SU-DHL-6 (cell line): Measurements from ENCODE around the gene MRPS35.

Experiments used
- EZH2phosphoT487 ChIP-seq: fragments of 200-600 bp; sonication (generic), shearing (Covaris generic); conservative IDR thresholded peaks from 2 replicates; pipeline ENCODE4 v1.6.1; 2018; ENCODE audit warnings: mild to moderate bottlenecking, antibody characterized with exemption, low read length, moderate library complexity, mixed read lengths
- TF ChIP-seq, protein P1 (sequence below): fragments of 200-600 bp; sonication (generic); IDR thresholded peaks from one replicate; pipeline ENCODE4 v1.5.1; 2017; ENCODE audit warnings: antibody characterized with exemption, mild to moderate bottlenecking, low read length, moderate library complexity; ENCODE audit not compliant: insufficient read depth, poor library complexity, severe bottlenecking

DNA sequence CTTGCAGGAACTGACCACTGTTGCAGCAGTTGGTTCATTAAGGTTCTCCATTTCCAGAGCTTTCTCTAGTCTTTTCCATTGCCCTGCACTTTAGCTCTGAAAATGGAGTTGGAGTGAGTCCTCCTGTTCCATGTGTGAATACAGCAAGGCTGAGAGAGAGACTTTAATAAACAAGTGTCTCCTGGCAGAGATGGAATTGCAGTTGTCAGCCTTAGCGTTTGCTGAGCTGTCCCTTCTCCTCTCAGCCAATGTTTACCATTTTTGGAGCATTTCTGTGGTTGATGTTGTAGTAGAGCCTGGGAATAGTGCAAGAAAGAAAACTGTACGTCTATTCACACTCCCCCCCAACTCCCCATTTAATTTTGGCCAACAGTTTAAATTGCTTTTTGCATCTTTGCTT lies 76.9 kb downstream of the MRPS35 start:
- TF ChIP-seq, protein P1, sequence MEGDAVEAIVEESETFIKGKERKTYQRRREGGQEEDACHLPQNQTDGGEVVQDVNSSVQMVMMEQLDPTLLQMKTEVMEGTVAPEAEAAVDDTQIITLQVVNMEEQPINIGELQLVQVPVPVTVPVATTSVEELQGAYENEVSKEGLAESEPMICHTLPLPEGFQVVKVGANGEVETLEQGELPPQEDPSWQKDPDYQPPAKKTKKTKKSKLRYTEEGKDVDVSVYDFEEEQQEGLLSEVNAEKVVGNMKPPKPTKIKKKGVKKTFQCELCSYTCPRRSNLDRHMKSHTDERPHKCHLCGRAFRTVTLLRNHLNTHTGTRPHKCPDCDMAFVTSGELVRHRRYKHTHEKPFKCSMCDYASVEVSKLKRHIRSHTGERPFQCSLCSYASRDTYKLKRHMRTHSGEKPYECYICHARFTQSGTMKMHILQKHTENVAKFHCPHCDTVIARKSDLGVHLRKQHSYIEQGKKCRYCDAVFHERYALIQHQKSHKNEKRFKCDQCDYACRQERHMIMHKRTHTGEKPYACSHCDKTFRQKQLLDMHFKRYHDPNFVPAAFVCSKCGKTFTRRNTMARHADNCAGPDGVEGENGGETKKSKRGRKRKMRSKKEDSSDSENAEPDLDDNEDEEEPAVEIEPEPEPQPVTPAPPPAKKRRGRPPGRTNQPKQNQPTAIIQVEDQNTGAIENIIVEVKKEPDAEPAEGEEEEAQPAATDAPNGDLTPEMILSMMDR: no peak
- no peak for TF ChIP-seq EZH2phosphoT487
